GM06990 (cell line): Measurements from ENCODE around the gene SEC11A.

Source experiments
- DNase-seq: peaks from one replicate; pipeline ENCODE4 v3.0.0-alpha.2; 2011; ENCODE audit not compliant: insufficient read length; ENCODE audit errors: extremely low read depth
- H3K27me3 ChIP-seq: replicated peaks from 2 replicates; pipeline ENCODE4 v1.6.0; 2011; ENCODE audit warnings: low read length; ENCODE audit not compliant: control insufficient read depth, insufficient read depth
- H3K36me3 ChIP-seq: 2 replicates; pipeline ENCODE4 v1.5.1; 2011; ENCODE audit warnings: low read length; ENCODE audit not compliant: control insufficient read depth, insufficient read depth
- H3K4me3 ChIP-seq: replicated peaks from 2 replicates; pipeline ENCODE4 v1.5.1; 2011; ENCODE audit warnings: low read depth, mild to moderate bottlenecking, control low read depth, low read length
- CTCF ChIP-seq: IDR thresholded peaks from 2 replicates; pipeline ENCODE4 v1.5.1; 2011; ENCODE audit warnings: low read length, control low read depth, mild to moderate bottlenecking, inconsistent platforms; ENCODE audit not compliant: insufficient read depth, poor library complexity, severe bottlenecking

The SEC11A gene

GRCh38 chr15:84716036-84716732 lies at the start of gene SEC11A:
SEC11A (minus strand) TSS chr15:84716139; CDS start chr15:84716075, 64 bp downstream.
- DNase-seq, result peak; percentile 98
- Histone ChIP-seq H3K4me3 (peak within 1 kb of the TSS; percentile 74), H3K36me3 (0 out of 2 replicates have a peak, but pooled peaks cover under 1% of the 10 kb centered on the region), H3K27me3 (no peaks in the 10 kb centered on the region)
- TF ChIP-seq CTCF, result no peak

GRCh38 chr15:84765675-84766074 lies 49.7 kb upstream of the SEC11A start:
- DNase-seq, result no peak
- Histone ChIP-seq H3K4me3 (no peak overlapping the region), H3K36me3 (peaks cover 12% of the 10 kb centered on the region), H3K27me3 (no peaks in the 10 kb centered on the region)
- TF ChIP-seq CTCF, result no peak

- TF ChIP-seq CTCF, result no peak
- Histone ChIP-seq H3K4me3 (no peak overlapping the region), H3K27me3 (no peaks in the 10 kb centered on the region), H3K36me3 (peaks cover 12% of the 10 kb centered on the region)
- no peak for DNase-seq
Observed at GRCh38 chr15:84764989-84765388, 49.0 kb upstream of the SEC11A start.

GRCh38 chr15:84764585-84764984 lies 48.6 kb upstream of the SEC11A start:
- Histone ChIP-seq H3K36me3 (peaks cover 12% of the 10 kb centered on the region), H3K4me3 (no peak overlapping the region), H3K27me3 (no peaks in the 10 kb centered on the region)
- no peak for TF ChIP-seq CTCF
- DNase-seq, result no peak

- DNase-seq, result no peak
- no peak for TF ChIP-seq CTCF
- Histone ChIP-seq H3K4me3 (no peak overlapping the region), H3K36me3 (peaks cover 9% of the 10 kb centered on the region), H3K27me3 (no peaks in the 10 kb centered on the region)
Observed at GRCh38 chr15:84762840-84763572, 47.1 kb upstream of the SEC11A start.
